HEK293 (cell line): ENCODE measurements around the gene RDH12.

Experiments
- CTCF ChIA-PET: fragments of 350-600 bp; formaldehyde crosslinking; extraction: SDS; loops from one replicate; lab custom pipeline; 2021; ENCODE audit warnings: antibody characterized with exemption; lab: Yijun Ruan, JAX
- POLR2A ChIA-PET: fragments of 300-600 bp; formaldehyde crosslinking; extraction: SDS; loops from one replicate; lab custom pipeline; 2020; ENCODE audit warnings: antibody characterized with exemption, inconsistent platforms; lab: Yijun Ruan, JAX
- H3K27ac ChIP-seq: fragments of 200-500 bp; sonication (Bioruptor generic); 2 replicates; pipeline ENCODE4 v1.5.1; 2014; ENCODE audit warnings: low read depth, low read length, control low read depth, inconsistent platforms; ENCODE audit errors: extremely low read depth
- H3K36me3 ChIP-seq, 2 experiments: fragments of 200-500 bp in 1 of 2; sonication (Bioruptor generic) in 1 of 2; 1 replicate in 1 of 2; 2 replicates in 1 of 2; pipeline ENCODE4 v1.5.1; 2014 to 2017; ENCODE audit warnings: inconsistent platforms in 2 of 2, low read length in 2 of 2; ENCODE audit not compliant: control insufficient read depth in 2 of 2, insufficient read depth in 1 of 2
- H3K4me1 ChIP-seq: fragments of 200-500 bp; sonication (Bioruptor generic); 2 replicates; pipeline ENCODE4 v1.5.1; 2014; ENCODE audit warnings: mild to moderate bottlenecking, low read length, inconsistent platforms; ENCODE audit not compliant: control insufficient read depth, insufficient read depth
- H3K4me3 ChIP-seq: 2 replicates; pipeline ENCODE4 v1.5.1; 2011; ENCODE audit warnings: low read depth, mild to moderate bottlenecking, control low read depth, low read length, moderate library complexity
- H3K9me3 ChIP-seq: fragments of 200-500 bp; sonication (Bioruptor generic); 2 replicates; pipeline ENCODE4 v1.5.1; 2014; ENCODE audit warnings: low read depth, low read length, inconsistent platforms; ENCODE audit not compliant: control insufficient read depth, insufficient read depth
- BCL11A ChIP-seq: fragments of 450-650 bp; formaldehyde crosslinking; IDR thresholded peaks from 2 replicates; pipeline ENCODE4 v1.5.1; 2016; ENCODE audit warnings: low read depth, missing biosample characterization, missing genetic modification characterization
- EGR2 ChIP-seq: fragments of 450-650 bp; formaldehyde crosslinking; IDR thresholded peaks from 2 replicates; pipeline ENCODE4 v1.5.1; 2016; ENCODE audit warnings: low read depth, missing biosample characterization, missing genetic modification characterization
- GLI4 ChIP-seq: fragments of 450-650 bp; formaldehyde crosslinking; IDR thresholded peaks from 2 replicates; pipeline ENCODE4 v1.5.1; 2016; ENCODE audit warnings: missing biosample characterization, missing genetic modification characterization
- GLIS2 ChIP-seq: fragments of 450-650 bp; formaldehyde crosslinking; IDR thresholded peaks from 2 replicates; pipeline ENCODE4 v1.5.1; 2016; ENCODE audit warnings: missing biosample characterization, missing genetic modification characterization
- INSM2 ChIP-seq: fragments of 450-650 bp; formaldehyde crosslinking; IDR thresholded peaks from 2 replicates; pipeline ENCODE4 v1.5.1; 2016; ENCODE audit warnings: missing biosample characterization, missing genetic modification characterization
- MYNN ChIP-seq: fragments of 450-650 bp; formaldehyde crosslinking; IDR thresholded peaks from 2 replicates; pipeline ENCODE4 v1.5.1; 2016; ENCODE audit warnings: missing biosample characterization, missing genetic modification characterization, borderline replicate concordance
- PBX3 ChIP-seq: sonication (generic); formaldehyde crosslinking; IDR thresholded peaks from 2 replicates; pipeline ENCODE4 v1.8.1; 2022; ENCODE audit warnings: mild to moderate bottlenecking, moderate library complexity, missing genetic modification reagents
- PRDM6 ChIP-seq: fragments of 450-650 bp; formaldehyde crosslinking; IDR thresholded peaks from 2 replicates; pipeline ENCODE4 v1.5.1; 2017; ENCODE audit warnings: missing biosample characterization, missing genetic modification characterization
- SALL2 ChIP-seq: fragments of 450-650 bp; formaldehyde crosslinking; IDR thresholded peaks from 2 replicates; pipeline ENCODE4 v1.5.0; 2017; ENCODE audit warnings: missing biosample characterization, mild to moderate bottlenecking, missing genetic modification characterization, borderline replicate concordance
- SCRT2 ChIP-seq: fragments of 450-650 bp; formaldehyde crosslinking; IDR thresholded peaks from 2 replicates; pipeline ENCODE4 v1.5.1; 2016; ENCODE audit warnings: missing biosample characterization, missing genetic modification characterization
- TCF7L2 ChIP-seq: IDR thresholded peaks from 2 replicates; pipeline ENCODE4 v1.6.1; 2011; ENCODE audit warnings: low read depth, mild to moderate bottlenecking, inconsistent platforms, low read length, moderate library complexity, borderline replicate concordance
- ZBTB17 ChIP-seq: fragments of 450-650 bp; formaldehyde crosslinking; IDR thresholded peaks from 2 replicates; pipeline ENCODE4 v1.5.1; 2016; ENCODE audit warnings: missing biosample characterization, missing genetic modification characterization
- ZFP37 ChIP-seq: fragments of 450-650 bp; formaldehyde crosslinking; IDR thresholded peaks from 2 replicates; pipeline ENCODE4 v1.5.1; 2016; ENCODE audit warnings: missing biosample characterization, missing genetic modification characterization
- ZNF121 ChIP-seq: fragments of 450-650 bp; formaldehyde crosslinking; IDR thresholded peaks from 2 replicates; pipeline ENCODE4 v1.5.1; 2016; ENCODE audit warnings: missing biosample characterization, missing genetic modification characterization
- ZNF138 ChIP-seq: fragments of 450-650 bp; formaldehyde crosslinking; IDR thresholded peaks from 2 replicates; pipeline ENCODE4 v1.5.1; 2016; ENCODE audit warnings: missing biosample characterization, missing genetic modification characterization, borderline replicate concordance
- ZNF140 ChIP-seq: fragments of 450-650 bp; formaldehyde crosslinking; IDR thresholded peaks from 2 replicates; pipeline ENCODE4 v1.5.1; 2016; ENCODE audit warnings: missing biosample characterization, missing genetic modification characterization
- ZNF184 ChIP-seq: fragments of 450-650 bp; IDR thresholded peaks from 2 replicates; pipeline ENCODE4 v1.5.1; 2018; ENCODE audit warnings: missing biosample characterization, mild to moderate bottlenecking, missing genetic modification characterization
- ZNF223 ChIP-seq: fragments of 450-650 bp; formaldehyde crosslinking; IDR thresholded peaks from 2 replicates; pipeline ENCODE4 v1.5.1; 2016; ENCODE audit warnings: missing biosample characterization, missing genetic modification characterization
- ZNF335 ChIP-seq: fragments of 450-650 bp; formaldehyde crosslinking; conservative IDR thresholded peaks from 2 replicates; pipeline ENCODE4 v1.5.1; 2016; ENCODE audit warnings: missing biosample characterization, missing genetic modification characterization
- ZNF341 ChIP-seq: fragments of 450-650 bp; formaldehyde crosslinking; IDR thresholded peaks from 2 replicates; pipeline ENCODE4; 2016; ENCODE audit warnings: low read depth, missing biosample characterization, missing genetic modification characterization
- ZNF350 ChIP-seq: fragments of 450-650 bp; formaldehyde crosslinking; IDR thresholded peaks from 2 replicates; pipeline ENCODE4 v1.5.0; 2017; ENCODE audit warnings: missing biosample characterization, mild to moderate bottlenecking, missing genetic modification characterization
- ZNF548 ChIP-seq: fragments of 450-650 bp; formaldehyde crosslinking; IDR thresholded peaks from 2 replicates; pipeline ENCODE4 v1.5.1; 2016; ENCODE audit warnings: missing biosample characterization, missing genetic modification characterization
- ZNF571 ChIP-seq: fragments of 450-650 bp; formaldehyde crosslinking; IDR thresholded peaks from 2 replicates; pipeline ENCODE4 v1.5.0; 2017; ENCODE audit warnings: missing biosample characterization, missing genetic modification characterization
- ZNF596 ChIP-seq: fragments of 450-650 bp; IDR thresholded peaks from 2 replicates; pipeline ENCODE4 v1.5.0; 2018; ENCODE audit warnings: missing biosample characterization, mild to moderate bottlenecking, missing genetic modification characterization, moderate library complexity
- ZNF660 ChIP-seq: fragments of 450-650 bp; IDR thresholded peaks from 2 replicates; pipeline ENCODE4 v1.5.1; 2018; ENCODE audit warnings: missing biosample characterization, mild to moderate bottlenecking, missing genetic modification characterization
- ZNF677 ChIP-seq: fragments of 450-650 bp; IDR thresholded peaks from 2 replicates; pipeline ENCODE4 v1.5.0; 2018; ENCODE audit warnings: missing biosample characterization, mild to moderate bottlenecking, missing genetic modification characterization, moderate library complexity
- ZNF768 ChIP-seq: fragments of 450-650 bp; formaldehyde crosslinking; IDR thresholded peaks from 2 replicates; pipeline ENCODE4 v1.5.1; 2018; ENCODE audit warnings: missing biosample characterization, mild to moderate bottlenecking, missing genetic modification characterization
- TF ChIP-seq, protein P1 (sequence below): fragments of 450-650 bp; formaldehyde crosslinking; conservative IDR thresholded peaks from 2 replicates; pipeline ENCODE4 v1.5.1; 2016; ENCODE audit warnings: low read depth, missing biosample characterization, missing genetic modification characterization

RDH12 gene

GRCh38 chr14:67735336-67736147 is 33.9 kb downstream of the RDH12 start:
- no peaks in the 10 kb centered on the region for H3K4me1 ChIP-seq
- H3K4me3 ChIP-seq = no peak overlapping the region
- no peak for TF ChIP-seq ZNF571
- no peak for TF ChIP-seq PBX3 (CRISPR knock-in tag)
- TF ChIP-seq ZNF138 = no peak
- no peak for TF ChIP-seq PRDM6 (tag by site-specific recombination)
- no peak for TF ChIP-seq ZNF223 (tag by site-specific recombination)
- no peak for TF ChIP-seq GLI4 (tag by site-specific recombination)
- no peak for TF ChIP-seq ZNF548 (tag by site-specific recombination)
- no peak for TF ChIP-seq ZBTB17 (tag by site-specific recombination)
- no peak for TF ChIP-seq ZNF341 (tag by site-specific recombination)
- no peak for TF ChIP-seq ZNF768
- TF ChIP-seq ZNF596 (tag by site-specific recombination) = no peak
- no peak for TF ChIP-seq BCL11A
- no peak for TF ChIP-seq ZNF140 (tag by site-specific recombination)
- no peaks in the 10 kb centered on the region for H3K36me3 ChIP-seq
- CTCF ChIA-PET = interaction anchor here (0.6 kb wide), 1 partner anchor 62 kb away, joined by 3 read pairs; no protein-coding TSS in a partner anchor
- no peak overlapping the region for H3K27ac ChIP-seq
- POLR2A ChIA-PET = interaction anchor here (0.6 kb wide), 1 partner anchor 94 kb away, joined by 3 read pairs; no protein-coding TSS in a partner anchor
- no peaks in the 10 kb centered on the region for H3K9me3 ChIP-seq

- Histone ChIP-seq H3K27ac (no peak overlapping the region), H3K36me3 (no peaks in the 10 kb centered on the region), H3K9me3 (no peaks in the 10 kb centered on the region), H3K4me3 (no peak overlapping the region), H3K4me1 (no peaks in the 10 kb centered on the region)
- ChIA-PET CTCF (no interaction called here), POLR2A (no interaction called here)
- TF ChIP-seq MYNN (tag by site-specific recombination) = no peak
- TF ChIP-seq ZNF571 = no peak
- TF ChIP-seq ZNF121 (tag by site-specific recombination) = no peak
- TF ChIP-seq ZNF350 (tag by site-specific recombination) = no peak
- TF ChIP-seq SALL2 (tag by site-specific recombination) = no peak
- no peak for TF ChIP-seq ZNF677 (tag by site-specific recombination)
- no peak for TF ChIP-seq SCRT2 (tag by site-specific recombination)
- TF ChIP-seq ZNF138 = no peak
- no peak for TF ChIP-seq TCF7L2
- TF ChIP-seq, protein P1, sequence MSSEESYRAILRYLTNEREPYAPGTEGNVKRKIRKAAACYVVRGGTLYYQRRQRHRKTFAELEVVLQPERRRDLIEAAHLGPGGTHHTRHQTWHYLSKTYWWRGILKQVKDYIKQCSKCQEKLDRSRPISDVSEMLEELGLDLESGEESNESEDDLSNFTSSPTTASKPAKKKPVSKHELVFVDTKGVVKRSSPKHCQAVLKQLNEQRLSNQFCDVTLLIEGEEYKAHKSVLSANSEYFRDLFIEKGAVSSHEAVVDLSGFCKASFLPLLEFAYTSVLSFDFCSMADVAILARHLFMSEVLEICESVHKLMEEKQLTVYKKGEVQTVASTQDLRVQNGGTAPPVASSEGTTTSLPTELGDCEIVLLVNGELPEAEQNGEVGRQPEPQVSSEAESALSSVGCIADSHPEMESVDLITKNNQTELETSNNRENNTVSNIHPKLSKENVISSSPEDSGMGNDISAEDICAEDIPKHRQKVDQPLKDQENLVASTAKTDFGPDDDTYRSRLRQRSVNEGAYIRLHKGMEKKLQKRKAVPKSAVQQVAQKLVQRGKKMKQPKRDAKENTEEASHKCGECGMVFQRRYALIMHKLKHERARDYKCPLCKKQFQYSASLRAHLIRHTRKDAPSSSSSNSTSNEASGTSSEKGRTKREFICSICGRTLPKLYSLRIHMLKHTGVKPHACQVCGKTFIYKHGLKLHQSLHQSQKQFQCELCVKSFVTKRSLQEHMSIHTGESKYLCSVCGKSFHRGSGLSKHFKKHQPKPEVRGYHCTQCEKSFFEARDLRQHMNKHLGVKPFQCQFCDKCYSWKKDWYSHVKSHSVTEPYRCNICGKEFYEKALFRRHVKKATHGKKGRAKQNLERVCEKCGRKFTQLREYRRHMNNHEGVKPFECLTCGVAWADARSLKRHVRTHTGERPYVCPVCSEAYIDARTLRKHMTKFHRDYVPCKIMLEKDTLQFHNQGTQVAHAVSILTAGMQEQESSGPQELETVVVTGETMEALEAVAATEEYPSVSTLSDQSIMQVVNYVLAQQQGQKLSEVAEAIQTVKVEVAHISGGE (tag by site-specific recombination) = no peak
- no peak for TF ChIP-seq ZNF335 (tag by site-specific recombination)
- TF ChIP-seq EGR2 (tag by site-specific recombination) = no peak
- TF ChIP-seq ZNF660 (tag by site-specific recombination) = no peak
- no peak for TF ChIP-seq GLIS2 (tag by site-specific recombination)
- no peak for TF ChIP-seq ZNF184 (tag by site-specific recombination)
- TF ChIP-seq ZFP37 = no peak
- no peak for TF ChIP-seq INSM2 (tag by site-specific recombination)
Measured at GRCh38 chr14:67736771-67737170, 35.1 kb downstream of the RDH12 start.
